H1 (cell line): ENCODE results near the gene RBL1. TPM values are rescaled to one million over a fixed set of nuclear protein-coding genes. Genes with fewer than 3 reads are reported as not detected.

ENCODE experiments used
- CTCF ChIA-PET: fragments of 300-600 bp; sonication (Branson Sonifier 250); formaldehyde crosslinking; loops from one replicate; lab custom pipeline; 2021; ENCODE audit not compliant: partially characterized antibody; lab: Charles Lee
- POLR2A ChIA-PET: fragments of 300-600 bp; sonication (Branson Sonifier 250); formaldehyde crosslinking; loops from one replicate; lab custom pipeline; 2021; ENCODE audit warnings: inconsistent platforms; ENCODE audit not compliant: partially characterized antibody; lab: Charles Lee
- DNase-seq, 2 experiments: peaks; one replicate each; pipeline versions ENCODE4 v3.0.0 to v3.0.0-alpha.2; 2010 to 2022; ENCODE audit warnings: low spot score in 2 of 2, low read depth in 1 of 2, mixed read lengths in 1 of 2
- FAIRE-seq: peaks from 2 replicates; lab custom pipeline; 2011; peaks lifted over from hg19 to GRCh38; lab: Jason Lieb, UNC
- H2AFZ ChIP-seq: 2 replicates; pipeline ENCODE4 v1.8.1; 2012; ENCODE audit warnings: low read length, inconsistent platforms
- H2AK5ac ChIP-seq: 2 replicates; pipeline ENCODE4 v1.6.1; 2013; ENCODE audit warnings: low read depth, low read length
- H2BK120ac ChIP-seq: replicated peaks from 2 replicates; pipeline ENCODE3; 2013; ENCODE audit warnings: low read depth, low read length, inconsistent platforms
- H2BK12ac ChIP-seq: 2 replicates; pipeline ENCODE4 v1.6.1; 2013; ENCODE audit warnings: low read depth, low read length
- H2BK15ac ChIP-seq: 2 replicates; pipeline ENCODE4 v1.6.1; 2013; ENCODE audit warnings: low read length
- H2BK20ac ChIP-seq: 2 replicates; pipeline ENCODE4 v1.6.1; 2013; ENCODE audit warnings: low read length
- H2BK5ac ChIP-seq: 2 replicates; pipeline ENCODE4 v1.6.1; 2013; ENCODE audit warnings: low read depth, low read length
- H3K14ac ChIP-seq: 2 replicates; pipeline ENCODE4 v1.6.1; 2013; ENCODE audit warnings: inconsistent platforms; ENCODE audit not compliant: insufficient read length
- H3K18ac ChIP-seq: 2 replicates; pipeline ENCODE4 v1.6.1; 2013; ENCODE audit warnings: low read length; ENCODE audit errors: extremely low read depth
- H3K23ac ChIP-seq: 2 replicates; pipeline ENCODE4 v1.6.1; 2013; ENCODE audit warnings: inconsistent platforms; ENCODE audit not compliant: insufficient read length
- H3K23me2 ChIP-seq: 2 replicates; pipeline ENCODE4 v1.6.1; 2013; ENCODE audit warnings: low read depth, low read length
- H3K27ac ChIP-seq: 2 replicates; pipeline ENCODE4 v1.6.1; 2011; ENCODE audit warnings: low read depth, low read length, inconsistent platforms
- H3K27me3 ChIP-seq, 4 experiments: replicated peaks in 1 of 4; 1 replicate in 1 of 4; 2 replicates in 3 of 4; pipeline versions ENCODE4 v1.6.1 to v1.8.1; 2011 to 2013; ENCODE audit warnings: low read length in 3 of 4, mild to moderate bottlenecking in 3 of 4, inconsistent platforms in 2 of 4, mixed read lengths in 2 of 4, moderate library complexity in 1 of 4; ENCODE audit not compliant: control insufficient read depth in 3 of 4, insufficient read depth in 3 of 4; ENCODE audit errors: extremely low read depth in 1 of 4
- H3K36me3 ChIP-seq, 4 experiments: 2 replicates each; pipeline versions ENCODE4 v1.6.1 to v1.8.1; 2011 to 2013; ENCODE audit warnings: mild to moderate bottlenecking in 4 of 4, low read length in 3 of 4, moderate library complexity in 2 of 4, control low read depth in 1 of 4, inconsistent platforms in 1 of 4; ENCODE audit not compliant: insufficient read depth in 4 of 4, control insufficient read depth in 2 of 4
- H3K4ac ChIP-seq: replicated peaks from 2 replicates; pipeline ENCODE3; 2013; ENCODE audit warnings: low read length, low read depth, mixed read lengths, inconsistent platforms; ENCODE audit not compliant: insufficient read length
- H3K4me1 ChIP-seq, 4 experiments: replicated peaks in 1 of 4; 1 replicate in 1 of 4; 2 replicates in 3 of 4; pipeline versions ENCODE4 v1.6.1 to v1.8.1; 2011 to 2013; ENCODE audit warnings: low read length in 3 of 4, inconsistent platforms in 2 of 4, mixed read lengths in 1 of 4; ENCODE audit not compliant: insufficient read depth in 4 of 4, control insufficient read depth in 3 of 4
- H3K4me2 ChIP-seq, 2 experiments: 2 replicates each; pipeline versions ENCODE4 v1.6.1 to v1.8.1; 2011 to 2013; ENCODE audit warnings: low read depth in 2 of 2, low read length in 2 of 2, control low read depth in 1 of 2, inconsistent platforms in 1 of 2, mild to moderate bottlenecking in 1 of 2; ENCODE audit not compliant: insufficient read depth in 1 of 2
- H3K4me3 ChIP-seq, 4 experiments: fragments of 200-600, 300-600 bp in 1 of 4; sonication (generic), shearing (Covaris generic), sonication (Bioruptor Twin) in 1 of 4; 2 replicates each; pipeline versions ENCODE4 v1.5.1 to v1.8.1; 2011 to 2016; ENCODE audit warnings: low read length in 4 of 4, low read depth in 3 of 4, control low read depth in 2 of 4, inconsistent platforms in 2 of 4, mild to moderate bottlenecking in 2 of 4, mixed read lengths in 1 of 4, moderate library complexity in 1 of 4; ENCODE audit not compliant: insufficient read depth in 2 of 4; ENCODE audit errors: extremely low read depth in 1 of 4
- H3K56ac ChIP-seq: replicated peaks from 2 replicates; pipeline ENCODE3; 2013; ENCODE audit warnings: low read depth, mild to moderate bottlenecking, mixed read lengths, low read length, inconsistent platforms; ENCODE audit not compliant: insufficient read length
- H3K79me1 ChIP-seq: 2 replicates; pipeline ENCODE4 v1.6.1; 2013; ENCODE audit warnings: low read depth, low read length, control low read depth
- H3K79me2 ChIP-seq, 2 experiments: 2 replicates each; pipeline versions ENCODE4 v1.6.1 to v1.8.1; 2012 to 2013; ENCODE audit warnings: low read length in 2 of 2, mild to moderate bottlenecking in 2 of 2, inconsistent platforms in 1 of 2; ENCODE audit not compliant: insufficient read depth in 2 of 2, control insufficient read depth in 1 of 2
- H3K9ac ChIP-seq, 4 experiments: replicated peaks in 1 of 4; 1 replicate in 1 of 4; 2 replicates in 3 of 4; pipeline versions ENCODE4 v1.6.1 to v1.8.1; 2011 to 2013; ENCODE audit warnings: low read depth in 3 of 4, low read length in 3 of 4, control low read depth in 2 of 4, mild to moderate bottlenecking in 2 of 4, moderate library complexity in 2 of 4, inconsistent platforms in 1 of 4; ENCODE audit errors: extremely low read depth in 1 of 4
- H3K9me3 ChIP-seq, 2 experiments: 2 replicates each; pipeline versions ENCODE4 v1.6.1 to v1.8.1; 2012 to 2013; ENCODE audit warnings: mild to moderate bottlenecking in 2 of 2, moderate library complexity in 2 of 2, control low read depth in 1 of 2, inconsistent platforms in 1 of 2, low read depth in 1 of 2, low read length in 1 of 2, mixed read lengths in 1 of 2; ENCODE audit not compliant: insufficient read depth in 2 of 2
- H4K20me1 ChIP-seq, 2 experiments: replicated peaks in 1 of 2; 2 replicates each; pipeline versions ENCODE3 to v1.8.1; 2011 to 2013; ENCODE audit warnings: inconsistent platforms in 2 of 2, low read length in 2 of 2, mild to moderate bottlenecking in 1 of 2; ENCODE audit not compliant: insufficient read depth in 2 of 2, control insufficient read depth in 1 of 2
- H4K5ac ChIP-seq: 2 replicates; pipeline ENCODE4 v1.6.1; 2013; ENCODE audit warnings: low read length, low read depth, mixed read lengths, inconsistent platforms; ENCODE audit not compliant: insufficient read length
- H4K8ac ChIP-seq: 2 replicates; pipeline ENCODE4 v1.8.0; 2013; ENCODE audit warnings: mild to moderate bottlenecking, moderate library complexity, low read length, inconsistent platforms; ENCODE audit not compliant: insufficient read depth; ENCODE audit errors: extremely low read depth
- H4K91ac ChIP-seq: replicated peaks from 2 replicates; pipeline ENCODE3; 2013; ENCODE audit warnings: low read length, mixed read lengths, inconsistent platforms; ENCODE audit not compliant: insufficient read length
- EGR1 ChIP-seq: IDR thresholded peaks from 2 replicates; pipeline ENCODE4 v1.6.1; 2011; ENCODE audit warnings: low read depth, low read length, borderline replicate concordance
- NANOG ChIP-seq: IDR thresholded peaks from 2 replicates; pipeline ENCODE4 v1.6.1; 2011; ENCODE audit warnings: low read length, low read depth, mild to moderate bottlenecking, inconsistent platforms; ENCODE audit not compliant: insufficient read depth, poor library complexity, severe bottlenecking
- POU5F1 ChIP-seq: IDR thresholded peaks from 2 replicates; pipeline ENCODE4 v1.6.1; 2011; ENCODE audit warnings: low read depth, mild to moderate bottlenecking, low read length, moderate library complexity
- RAD21 ChIP-seq, 2 experiments: IDR thresholded peaks in 1 of 2; conservative IDR thresholded peaks in 1 of 2; 2 replicates each; pipeline ENCODE4 v1.6.1; 2011; ENCODE audit warnings: low read depth in 2 of 2, low read length in 2 of 2, improper control_type of control experiment in 1 of 2, inconsistent platforms in 1 of 2, mild to moderate bottlenecking in 1 of 2, moderate library complexity in 1 of 2
- SP1 ChIP-seq: IDR thresholded peaks from 2 replicates; pipeline ENCODE4 v1.6.1; 2011; ENCODE audit warnings: low read depth, low read length
- TEAD4 ChIP-seq: IDR thresholded peaks from 2 replicates; pipeline ENCODE4 v1.6.1; 2012; ENCODE audit warnings: low read depth, low read length, inconsistent platforms, mixed read lengths
- polyA plus RNA-seq, 7 experiments: library from polyadenylated mRNA; depleted of rRNA in 3 of 7; stranded (reverse) in 5 of 7; unstranded in 2 of 7; fragments of >200 nt in 5 of 7; fragments of 200-250 nt in 2 of 7; gene quantifications; 1 replicate in 5 of 7; 2 replicates in 1 of 7; 4 replicates in 1 of 7; pipeline versions ENCODE4 v1.2.1 to v1.2.3, GENCODE V29; 2011 to 2013; ENCODE audit warnings: missing spikeins in 2 of 7, mixed read lengths in 2 of 7
- total RNA-seq: library from RNA; stranded (reverse); fragmentation: NEBNext Ultra II Directional; extraction: Animal tissue kit (Norgen Biotek cat#: 25700); gene quantifications from 2 replicates; pipeline ENCODE4 v1.2.1, GENCODE V29; 2021

Gene RBL1
- total and polyA plus RNA-seq, 2 of the 8 experiments (the other 6 are each of a cell fraction or from before 2014, with no cell fraction given): 3.2 to 12.3 TPM

- no peaks in the 10 kb centered on the region for H4K20me1 ChIP-seq
- DNase-seq: no peak
These were observed 87.7 kb downstream of the RBL1 start for GRCh38 chr20:37007898-37008649.

More at GRCh38 chr20:37007898-37008649, 87.7 kb downstream of the RBL1 start:
- Histone ChIP-seq H3K79me1 (no peaks in the 10 kb centered on the region), H3K27ac (no peak overlapping the region), H4K8ac (no peak overlapping the region), H2BK20ac (no peak overlapping the region), H4K91ac (no peak overlapping the region), H3K4me1 (no peaks in the 10 kb centered on the region), H3K4me3 (no peak overlapping the region), H3K14ac (no peak overlapping the region), H3K23ac (no peak overlapping the region), H3K23me2 (no peaks in the 10 kb centered on the region), H3K79me2 (no peaks in the 10 kb centered on the region), H4K5ac (no peak overlapping the region), H2AK5ac (no peak overlapping the region), H3K18ac (no peak overlapping the region), H2BK15ac (no peak overlapping the region), H3K27me3 (no peaks in the 10 kb centered on the region), H3K36me3 (peaks cover 0 to 24% (median 8%) of the 10 kb centered on the region in 4 experiments; a peak in 6 of 8 replicates), H2BK12ac (no peak overlapping the region), H3K4me2 (no peak overlapping the region), H2AFZ (no peak overlapping the region), H3K9ac (no peak overlapping the region), H2BK5ac (no peak overlapping the region), H2BK120ac (no peak overlapping the region), H3K56ac (no peak overlapping the region), H3K4ac (no peak overlapping the region), H3K9me3 (peaks cover 0 to 8% of the 10 kb centered on the region in 2 experiments; a peak in 1 of 4 replicates)
- FAIRE-seq: no peak
- CTCF ChIA-PET: interaction anchor here (0.6 to 1.8 kb wide), 8 partner anchors 11 to 233 kb away, joined by 3 to 4 read pairs (median 3); partner anchors contain the start of gene RBL1
- POLR2A ChIA-PET: interaction anchor here (1.0 kb wide), 1 partner anchor 9 kb away, joined by 4 read pairs; no protein-coding TSS in a partner anchor
- TF ChIP-seq TEAD4 (no peak), SP1 (no peak), EGR1 (no peak), NANOG (no peak), POU5F1 (no peak), RAD21 (IDR thresholded peaks at IDR 0.05 in 1 of 2, conservative IDR thresholded peaks at IDR 0.05 in 1 of 2; ENCODE audit: low read depth in 2 of 2, low read length in 2 of 2) (peak in 1 of 2 experiments; percentile 9; a peak in 1 of 4 replicates)
